Sigmoid colon (tissue), 4 donors: ENCODE results near the gene EEPD1.

Experiments
- EP300 ChIP-seq, 4 donors: sonication (generic); formaldehyde crosslinking; IDR thresholded peaks; one replicate each; pipeline ENCODE4 v1.6.1; 2017; ENCODE audit warnings: antibody characterized with exemption in 4 of 4
- POLR2AphosphoS5 ChIP-seq, 4 donors: sonication (generic); formaldehyde crosslinking; IDR thresholded peaks; one replicate each; pipeline ENCODE4 v1.6.1; 2017; ENCODE audit warnings: antibody characterized with exemption in 4 of 4

- TF ChIP-seq EP300 (IDR thresholded peaks at IDR 0.05) (no peak), POLR2AphosphoS5 (IDR thresholded peaks at IDR 0.05) (no peak)
Observed at GRCh38 chr7:36316319-36316718, 163.3 kb downstream of the EEPD1 start.
